Suprapubic skin (tissue), 4 donors: ENCODE data around the gene CACNA2D3. TPM values are rescaled to one million over a fixed set of nuclear protein-coding genes. Genes with fewer than 3 reads are reported as not detected.

Experiments used
- DNase-seq, 2 donors: peaks; one replicate each; pipeline ENCODE4 v3.0.0-alpha.2; 2019; ENCODE audit warnings: low spot score in 2 of 2
- H3K27ac ChIP-seq: fragments of 200-600 bp; sonication (generic); one replicate; pipeline ENCODE4 v1.5.1; 2019
- H3K27me3 ChIP-seq: fragments of 200-600 bp; sonication (generic); one replicate; pipeline ENCODE4 v1.5.1; 2019
- H3K36me3 ChIP-seq: fragments of 200-600 bp; sonication (generic); one replicate; pipeline ENCODE4 v1.5.1; 2019
- H3K4me1 ChIP-seq: fragments of 200-600 bp; sonication (generic); one replicate; pipeline ENCODE4 v1.5.1; 2019
- H3K4me3 ChIP-seq: fragments of 200-600 bp; sonication (generic); one replicate; pipeline ENCODE4 v1.5.1; 2019; ENCODE audit warnings: mild to moderate bottlenecking
- H3K9me3 ChIP-seq: fragments of 200-600 bp; sonication (generic); one replicate; pipeline ENCODE4 v1.5.1; 2019
- EP300 ChIP-seq: sonication (generic); formaldehyde crosslinking; IDR thresholded peaks from one replicate; pipeline ENCODE4 v1.6.1; 2017; ENCODE audit warnings: antibody characterized with exemption
- POLR2A ChIP-seq, 2 donors: fragments of 450-650 bp; IDR thresholded peaks; one replicate each; pipeline ENCODE4 v1.6.1; 2017; ENCODE audit warnings: antibody characterized with exemption in 2 of 2, mild to moderate bottlenecking in 2 of 2, moderate library complexity in 2 of 2
- POLR2AphosphoS5 ChIP-seq, 3 donors: sonication (generic); formaldehyde crosslinking; IDR thresholded peaks; one replicate each; pipeline ENCODE4 v1.6.1; 2017; ENCODE audit warnings: antibody characterized with exemption in 3 of 3
- WGBS: methylation state at CpG from one replicate; pipeline ENCODE4 v1.1.5; 2018; 5-methylcytosine and 5-hydroxymethylcytosine counted together
- total RNA-seq, 4 donors: library from RNA; depleted of rRNA; stranded (reverse); fragments of >200 nt; gene quantifications; one replicate each; pipeline ENCODE4 v1.1.0, GENCODE V29; 2016
- TF ChIP-seq, protein P1 (sequence below), 2 donors: fragments of 200-600 bp in 1 of 2; fragments of 450-650 bp in 1 of 2; sonication (generic) in 1 of 2; IDR thresholded peaks; one replicate each; pipeline ENCODE4 v1.5.1; 2016 to 2019; ENCODE audit warnings: antibody characterized with exemption in 2 of 2, mild to moderate bottlenecking in 1 of 2, moderate library complexity in 1 of 2

The CACNA2D3 gene
- total RNA-seq, 4 donors from 2014 or later = 0.42 to 2.8 (median 0.95) TPM

- TF ChIP-seq, protein P1, sequence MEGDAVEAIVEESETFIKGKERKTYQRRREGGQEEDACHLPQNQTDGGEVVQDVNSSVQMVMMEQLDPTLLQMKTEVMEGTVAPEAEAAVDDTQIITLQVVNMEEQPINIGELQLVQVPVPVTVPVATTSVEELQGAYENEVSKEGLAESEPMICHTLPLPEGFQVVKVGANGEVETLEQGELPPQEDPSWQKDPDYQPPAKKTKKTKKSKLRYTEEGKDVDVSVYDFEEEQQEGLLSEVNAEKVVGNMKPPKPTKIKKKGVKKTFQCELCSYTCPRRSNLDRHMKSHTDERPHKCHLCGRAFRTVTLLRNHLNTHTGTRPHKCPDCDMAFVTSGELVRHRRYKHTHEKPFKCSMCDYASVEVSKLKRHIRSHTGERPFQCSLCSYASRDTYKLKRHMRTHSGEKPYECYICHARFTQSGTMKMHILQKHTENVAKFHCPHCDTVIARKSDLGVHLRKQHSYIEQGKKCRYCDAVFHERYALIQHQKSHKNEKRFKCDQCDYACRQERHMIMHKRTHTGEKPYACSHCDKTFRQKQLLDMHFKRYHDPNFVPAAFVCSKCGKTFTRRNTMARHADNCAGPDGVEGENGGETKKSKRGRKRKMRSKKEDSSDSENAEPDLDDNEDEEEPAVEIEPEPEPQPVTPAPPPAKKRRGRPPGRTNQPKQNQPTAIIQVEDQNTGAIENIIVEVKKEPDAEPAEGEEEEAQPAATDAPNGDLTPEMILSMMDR (IDR thresholded peaks at IDR 0.05) = no peak
- TF ChIP-seq POLR2AphosphoS5 (IDR thresholded peaks at IDR 0.05) = no peak
- TF ChIP-seq POLR2A (IDR thresholded peaks at IDR 0.05) = no peak
- no peak for TF ChIP-seq EP300
- no peaks in the 10 kb centered on the region for H3K36me3 ChIP-seq
- no peak for DNase-seq
- peak overlapping the region; percentile 54 for H3K4me3 ChIP-seq
- no CpG with 5 or more reads among the region's 107 CpGs for whole genome bisulfite sequencing
- H3K27ac ChIP-seq = no peak overlapping the region
- peaks cover 76% of the 10 kb centered on the region for H3K27me3 ChIP-seq
- H3K4me1 ChIP-seq = peaks cover 30% of the 10 kb centered on the region
- no peaks in the 10 kb centered on the region for H3K9me3 ChIP-seq
These were observed 683 bp upstream of the CACNA2D3 start for GRCh38 chr3:54121414-54122323.

DNA sequence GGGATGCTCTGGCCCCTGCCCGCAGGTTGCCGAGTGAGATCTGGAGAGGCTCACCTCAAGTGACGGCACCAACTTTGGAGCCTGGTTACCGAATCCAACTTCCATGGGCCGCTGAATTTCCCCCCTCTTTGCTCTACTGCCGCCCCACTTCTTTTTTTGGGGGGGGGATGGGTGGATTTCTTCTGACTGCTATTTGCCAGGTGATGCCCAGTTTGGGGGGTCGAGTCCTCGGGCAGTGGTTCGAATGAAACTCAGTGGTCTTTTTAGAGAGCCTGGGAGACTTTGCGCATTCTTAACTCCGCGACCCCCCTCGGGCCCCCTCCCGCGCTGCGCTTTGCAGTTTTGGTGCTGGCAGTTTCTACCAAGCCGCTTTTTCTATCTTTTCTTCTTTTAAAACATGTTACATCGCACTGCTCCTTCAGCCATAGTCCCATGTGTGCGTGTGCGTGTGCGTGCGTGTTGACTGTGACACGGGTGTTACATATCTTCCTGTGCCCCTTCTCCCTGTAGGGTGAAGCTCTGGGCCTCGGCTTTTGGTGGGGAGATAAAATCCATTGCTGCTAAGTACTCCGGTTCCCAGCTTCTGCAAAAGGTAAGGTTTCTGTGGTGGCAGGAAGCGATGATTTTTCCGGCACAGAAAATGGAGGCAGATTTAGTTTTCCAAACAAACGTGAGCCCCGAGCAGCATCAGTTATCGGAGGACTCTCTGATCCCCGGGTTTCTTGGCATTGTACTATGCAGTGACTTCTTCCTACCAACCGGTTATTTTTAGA lies 837 bp downstream of the CACNA2D3 start:
- DNase-seq = no peak
- Histone ChIP-seq H3K27ac (no peak overlapping the region), H3K27me3 (peaks cover 66% of the 10 kb centered on the region), H3K9me3 (no peaks in the 10 kb centered on the region), H3K4me1 (peaks cover 30% of the 10 kb centered on the region), H3K36me3 (no peaks in the 10 kb centered on the region), H3K4me3 (peak overlapping the region; percentile 54)
- 2% methylated on average over 30 of the region's 32 CpGs for WGBS
- no peak for TF ChIP-seq POLR2A (IDR thresholded peaks at IDR 0.05)
- no peak for TF ChIP-seq EP300
- no peak for TF ChIP-seq POLR2AphosphoS5 (IDR thresholded peaks at IDR 0.05)
- TF ChIP-seq, protein P1 (IDR thresholded peaks at IDR 0.05) = no peak

- peaks cover 30% of the 10 kb centered on the region for H3K4me1 ChIP-seq
- WGBS = 5% methylated on average over 10 of the region's 10 CpGs
- peaks cover 63% of the 10 kb centered on the region for H3K27me3 ChIP-seq
- no peak for DNase-seq
- no peak overlapping the region for H3K27ac ChIP-seq
- peak overlapping the region; percentile 54 for H3K4me3 ChIP-seq
- TF ChIP-seq POLR2A (IDR thresholded peaks at IDR 0.05) (no peak), EP300 (no peak), POLR2AphosphoS5 (IDR thresholded peaks at IDR 0.05) (no peak)
- TF ChIP-seq, protein P1 (IDR thresholded peaks at IDR 0.05) = no peak
- H3K36me3 ChIP-seq = no peaks in the 10 kb centered on the region
- no peaks in the 10 kb centered on the region for H3K9me3 ChIP-seq
These were observed 1.4 kb downstream of the CACNA2D3 start for GRCh38 chr3:54123776-54124196.

DNA sequence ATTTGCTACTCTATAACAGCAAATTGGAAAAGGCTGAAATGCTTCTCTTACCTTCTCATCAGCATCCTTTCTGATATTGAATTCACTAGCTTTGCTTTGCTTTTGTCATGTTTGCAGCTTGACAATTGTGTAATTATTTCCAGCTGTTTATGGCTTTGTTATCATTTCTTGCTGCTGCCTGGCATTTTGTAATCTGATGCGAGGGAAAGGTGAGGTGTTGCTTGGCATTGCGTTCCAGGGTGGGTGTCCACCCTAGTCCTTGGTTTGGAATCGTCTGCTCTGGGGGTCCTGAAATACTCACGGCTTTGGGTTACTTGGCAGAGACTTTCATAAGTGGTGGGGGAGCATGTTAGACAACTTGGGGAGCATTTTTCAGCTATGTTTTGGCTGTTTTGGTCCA lies 2.9 kb downstream of the CACNA2D3 start:
- Histone ChIP-seq H3K4me3 (no peak overlapping the region), H3K4me1 (peaks cover 30% of the 10 kb centered on the region), H3K27me3 (peaks cover 50% of the 10 kb centered on the region), H3K27ac (no peak overlapping the region), H3K9me3 (no peaks in the 10 kb centered on the region), H3K36me3 (no peaks in the 10 kb centered on the region)
- no peak for DNase-seq
- TF ChIP-seq, protein P1 (IDR thresholded peaks at IDR 0.05) = no peak
- no peak for TF ChIP-seq POLR2A (IDR thresholded peaks at IDR 0.05)
- TF ChIP-seq EP300 = no peak
- TF ChIP-seq POLR2AphosphoS5 (IDR thresholded peaks at IDR 0.05) = no peak
- 53% methylated on average over 4 of the region's 4 CpGs for WGBS

DNA sequence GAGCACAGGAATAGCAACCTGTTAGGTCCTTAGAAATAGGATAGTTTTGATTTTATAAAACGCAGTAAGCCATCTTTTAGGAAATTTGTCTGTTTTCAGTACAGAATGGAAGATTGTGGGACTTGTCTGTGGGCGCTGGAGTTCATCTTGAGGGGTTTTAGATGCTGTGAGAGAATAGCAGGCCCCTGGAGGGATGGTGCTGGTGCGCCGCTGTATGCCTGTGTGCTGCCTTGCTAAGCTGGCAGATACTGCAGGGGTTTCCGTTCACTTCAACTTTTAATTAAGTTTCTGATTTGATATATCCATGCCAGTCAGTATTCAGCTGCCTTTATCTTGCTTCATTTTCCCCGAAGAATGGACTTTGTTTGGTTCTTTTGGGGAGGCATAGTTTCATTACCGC lies 4.2 kb downstream of the CACNA2D3 start:
- Histone ChIP-seq H3K9me3 (no peaks in the 10 kb centered on the region), H3K4me3 (no peak overlapping the region), H3K36me3 (no peaks in the 10 kb centered on the region), H3K27ac (no peak overlapping the region), H3K27me3 (peaks cover 37% of the 10 kb centered on the region), H3K4me1 (peaks cover 19% of the 10 kb centered on the region)
- WGBS = 61% methylated on average over 7 of the region's 7 CpGs
- TF ChIP-seq EP300 (no peak), POLR2AphosphoS5 (IDR thresholded peaks at IDR 0.05) (no peak), POLR2A (IDR thresholded peaks at IDR 0.05) (no peak)
- TF ChIP-seq, protein P1 (IDR thresholded peaks at IDR 0.05) = no peak
- DNase-seq = no peak
